ENCODE results near the gene DDX1. TPM values are rescaled to one million over a fixed set of nuclear protein-coding genes. Genes with fewer than 3 reads are reported as not detected.

The DDX1 gene
- total RNA-seq, 5 donors from 2014 or later (not counting 1 experiment from before 2014, with no cell fraction given) = 43.0 to 46.9 (median 45.8) TPM

DNA sequence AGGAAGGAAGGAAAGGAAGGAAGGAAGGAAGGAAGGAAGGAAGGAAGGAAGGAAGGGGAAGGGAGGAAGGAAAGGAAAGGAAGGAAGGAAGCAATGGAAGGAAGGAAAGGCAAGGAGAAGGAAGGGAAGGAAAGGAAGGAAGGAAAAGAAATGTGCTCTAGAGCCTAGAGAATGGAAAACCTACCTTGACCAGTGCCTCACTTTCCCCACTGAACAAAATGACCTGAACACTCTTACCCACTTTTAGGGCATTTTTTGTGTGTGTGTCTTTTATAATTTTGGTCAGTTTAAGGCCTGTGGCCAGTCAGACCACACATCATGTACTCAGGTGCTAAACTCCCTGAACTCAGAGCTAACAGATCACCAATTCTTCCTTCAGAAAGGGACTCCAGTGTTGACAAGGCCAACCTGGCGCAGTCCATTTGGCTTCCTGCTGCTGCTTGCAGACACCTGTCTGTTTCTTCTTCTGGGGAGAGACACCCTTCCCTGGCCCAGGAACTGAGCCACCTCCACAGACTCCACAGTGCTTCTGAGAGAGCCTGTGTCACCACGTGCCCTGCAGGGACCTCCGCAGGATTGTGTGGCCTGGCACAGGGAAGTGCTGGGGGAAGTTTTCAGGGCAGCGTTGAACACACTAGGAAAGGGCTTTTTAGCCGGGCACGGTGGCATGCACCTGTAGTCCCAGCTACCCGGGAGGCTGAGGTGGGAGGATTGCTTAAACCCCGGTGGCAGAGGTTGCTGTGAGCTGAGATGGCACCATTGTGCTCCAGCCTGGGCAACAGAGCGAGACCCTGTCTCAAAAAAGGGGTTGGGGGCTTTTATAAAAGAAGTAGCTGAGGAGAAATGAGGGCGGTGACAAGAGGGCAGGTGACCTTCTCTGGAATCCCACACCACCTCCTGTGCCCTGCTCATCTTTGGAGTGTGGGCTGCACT is 57.2 kb downstream of the DDX1 start:
- no peak for ATAC-seq (replicated peaks in 1 of 4)
- H3K36me3 ChIP-seq (ENCODE audit: control insufficient read depth in 2 of 2, extremely low read depth in 1 of 2, insufficient read depth in 1 of 2, low read length in 1 of 2) = no peaks in the 10 kb centered on the region
- Mint-ChIP-seq H3K9me3 (no peaks in the 10 kb centered on the region), H3K27me3 (peaks cover 0 to 1% of the 10 kb centered on the region in 2 donors), H3K4me3 (no peak overlapping the region), H3K4me1 (no peaks in the 10 kb centered on the region), H3K27ac (no peak overlapping the region), H3K36me3 (no peaks in the 10 kb centered on the region)
- H3K4me3 ChIP-seq (ENCODE audit: control insufficient read depth in 1 of 2, extremely low read depth in 1 of 2, low read length in 1 of 2) = no peak overlapping the region
- 93% methylated on average over 6 of the region's 10 CpGs for WGBS (ENCODE audit: insufficient coverage)
- CTCF ChIA-PET = no interaction called here
- no peak for DNase-seq
- POLR2A ChIA-PET = no interaction called here
- no peak overlapping the region for H3K27ac ChIP-seq (ENCODE audit: low read length)
- no peaks in the 10 kb centered on the region for H3K4me1 ChIP-seq (ENCODE audit: control insufficient read depth in 1 of 2, extremely low read depth in 1 of 2, insufficient read depth in 2 of 2, low read length in 2 of 2)
- peaks cover 0 to 7% of the 10 kb centered on the region in 2 experiments for H3K27me3 ChIP-seq (replicated peaks in 1 of 2; ENCODE audit: control insufficient read depth in 2 of 2, extremely low read depth in 1 of 2, insufficient read depth in 2 of 2, low read length in 1 of 2)
- H3K9me3 ChIP-seq = no peaks in the 10 kb centered on the region

DNA sequence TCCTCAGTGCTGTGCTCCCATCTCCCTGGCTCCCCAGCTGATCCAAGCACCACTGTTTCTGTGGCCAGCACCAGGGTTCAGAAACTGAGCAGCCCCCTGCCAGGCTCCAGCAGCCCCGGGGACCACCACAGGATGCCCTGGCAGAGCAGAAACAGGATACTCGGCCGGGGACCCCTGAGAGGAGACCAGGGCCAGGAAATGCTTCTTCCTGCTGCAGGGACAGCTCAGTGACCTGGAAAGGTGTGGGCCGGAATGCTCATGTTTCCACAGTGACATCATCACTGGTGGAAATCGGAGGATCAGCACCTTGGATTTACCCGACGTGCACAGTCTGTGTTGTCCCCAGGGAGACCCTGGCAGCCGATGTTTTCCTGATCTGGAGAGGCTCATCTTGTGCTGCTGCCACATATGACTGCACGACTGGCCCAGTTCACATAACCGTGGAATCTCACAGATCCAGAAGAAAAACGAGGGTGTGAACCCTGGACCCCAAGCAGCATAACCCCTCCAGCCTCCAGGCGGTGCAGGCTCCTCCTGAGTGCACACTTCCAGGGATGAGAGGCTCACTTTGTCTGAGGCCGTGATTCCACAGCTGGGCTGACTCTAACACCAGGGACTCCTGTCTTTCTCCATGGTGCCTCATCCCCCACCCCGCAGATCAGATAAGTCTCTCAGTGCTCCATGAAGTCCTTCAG is 58.0 kb downstream of the DDX1 start:
- H3K4me1 ChIP-seq (ENCODE audit: control insufficient read depth in 1 of 2, extremely low read depth in 1 of 2, insufficient read depth in 2 of 2, low read length in 2 of 2) = no peaks in the 10 kb centered on the region
- no peak for DNase-seq
- Mint-ChIP-seq H3K27me3 (peaks cover 0 to 1% of the 10 kb centered on the region in 2 donors), H3K27ac (no peak overlapping the region), H3K4me3 (no peak overlapping the region), H3K9me3 (no peaks in the 10 kb centered on the region), H3K4me1 (no peaks in the 10 kb centered on the region), H3K36me3 (no peaks in the 10 kb centered on the region)
- no peak overlapping the region for H3K27ac ChIP-seq (ENCODE audit: low read length)
- H3K36me3 ChIP-seq (ENCODE audit: control insufficient read depth in 2 of 2, extremely low read depth in 1 of 2, insufficient read depth in 1 of 2, low read length in 1 of 2) = no peaks in the 10 kb centered on the region
- H3K27me3 ChIP-seq (replicated peaks in 1 of 2; ENCODE audit: control insufficient read depth in 2 of 2, extremely low read depth in 1 of 2, insufficient read depth in 2 of 2, low read length in 1 of 2) = peaks cover 0 to 7% of the 10 kb centered on the region in 2 experiments
- H3K4me3 ChIP-seq (ENCODE audit: control insufficient read depth in 1 of 2, extremely low read depth in 1 of 2, low read length in 1 of 2) = no peak overlapping the region
- ChIA-PET CTCF (interaction anchor here in 1 of 2 donors (0.5 kb wide), 1 partner anchor 289 kb away, joined by 3 read pairs; no protein-coding TSS in a partner anchor), POLR2A (no interaction called here)
- WGBS (ENCODE audit: insufficient coverage) = 70% methylated on average over 13 of the region's 14 CpGs
- no peaks in the 10 kb centered on the region for H3K9me3 ChIP-seq
- no peak for ATAC-seq (replicated peaks in 1 of 4)

DNA sequence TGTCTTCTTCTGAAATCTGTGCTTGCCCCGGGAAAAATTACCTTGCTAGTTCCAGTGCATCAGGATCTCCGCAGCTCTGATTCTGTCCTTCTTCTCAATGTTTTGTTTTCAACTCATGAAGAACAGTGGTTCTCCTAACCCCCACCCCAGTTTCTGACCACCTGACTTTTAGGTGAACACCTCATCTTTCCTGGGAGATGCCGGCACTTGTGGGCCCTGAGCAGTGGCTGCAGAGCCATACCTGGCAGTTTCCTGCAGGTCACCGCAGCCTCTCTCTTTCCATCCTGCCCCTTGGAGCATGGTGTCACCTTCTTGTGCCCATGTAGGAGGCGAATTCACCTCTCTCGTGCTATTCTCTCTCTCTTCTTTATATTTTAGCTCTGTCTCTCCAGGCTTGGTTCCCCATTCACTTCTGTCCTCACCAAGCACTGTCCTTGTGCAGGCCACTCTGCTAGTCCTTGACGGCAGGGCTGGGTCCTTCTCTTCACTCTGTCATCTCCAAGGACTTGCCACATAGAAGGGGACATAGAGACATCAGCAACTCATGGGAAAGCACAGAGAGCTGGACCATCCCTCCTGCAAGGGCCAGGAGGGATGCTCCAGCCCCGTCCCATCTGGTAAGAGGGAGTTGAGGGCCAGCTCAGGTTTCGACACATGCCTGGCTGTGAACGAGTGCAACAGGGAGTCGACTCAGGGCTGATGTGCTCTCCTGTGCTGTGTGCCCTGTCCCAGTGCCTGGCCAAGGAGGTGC is 59.1 kb downstream of the DDX1 start:
- H3K4me3 Mint-ChIP-seq = no peak overlapping the region
- Histone ChIP-seq H3K4me3 (ENCODE audit: control insufficient read depth in 1 of 2, extremely low read depth in 1 of 2, low read length in 1 of 2) (no peak overlapping the region), H3K4me1 (ENCODE audit: control insufficient read depth in 1 of 2, extremely low read depth in 1 of 2, insufficient read depth in 2 of 2, low read length in 2 of 2) (no peaks in the 10 kb centered on the region), H3K9me3 (no peaks in the 10 kb centered on the region), H3K27ac (ENCODE audit: low read length) (no peak overlapping the region), H3K27me3 (replicated peaks in 1 of 2; ENCODE audit: control insufficient read depth in 2 of 2, extremely low read depth in 1 of 2, insufficient read depth in 2 of 2, low read length in 1 of 2) (peaks cover 0 to 3% of the 10 kb centered on the region in 2 experiments), H3K36me3 (ENCODE audit: control insufficient read depth in 2 of 2, extremely low read depth in 1 of 2, insufficient read depth in 1 of 2, low read length in 1 of 2) (no peaks in the 10 kb centered on the region)
- no peaks in the 10 kb centered on the region for H3K27me3 Mint-ChIP-seq
- no peak overlapping the region for H3K27ac Mint-ChIP-seq
- no peaks in the 10 kb centered on the region for H3K4me1 Mint-ChIP-seq
- DNase-seq (no peak), ATAC-seq (replicated peaks in 1 of 4) (no peak)
- WGBS (ENCODE audit: insufficient coverage) = 77% methylated on average over 10 of the region's 11 CpGs
- ChIA-PET POLR2A (no interaction called here), CTCF (interaction anchor here in 1 of 2 donors (0.6 to 0.7 kb wide), 2 partner anchors 27 to 1065 kb away, joined by 3 to 4 read pairs; no protein-coding TSS in a partner anchor)
- no peaks in the 10 kb centered on the region for H3K36me3 Mint-ChIP-seq
- no peaks in the 10 kb centered on the region for H3K9me3 Mint-ChIP-seq

DNA sequence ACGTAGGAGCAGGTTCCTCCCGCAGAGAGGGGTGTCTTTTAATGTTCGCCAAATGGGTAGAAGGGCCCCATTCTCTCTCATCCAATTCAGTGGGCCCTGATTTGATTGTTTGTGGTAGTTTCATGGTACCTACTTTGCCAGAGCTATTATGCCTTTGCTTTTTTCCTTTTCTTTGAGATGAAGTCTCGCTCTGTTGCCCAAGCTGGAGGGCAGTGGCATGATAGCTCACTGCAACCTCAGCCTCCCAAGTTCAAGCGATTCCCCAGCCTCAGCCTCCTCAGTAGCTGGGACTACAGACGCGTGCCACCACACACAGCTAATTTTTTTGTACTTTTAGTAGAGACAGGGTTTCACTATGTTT is 59.7 kb downstream of the DDX1 start:
- WGBS (ENCODE audit: insufficient coverage) = 60% methylated on average over 1 of the region's 7 CpGs

DNA sequence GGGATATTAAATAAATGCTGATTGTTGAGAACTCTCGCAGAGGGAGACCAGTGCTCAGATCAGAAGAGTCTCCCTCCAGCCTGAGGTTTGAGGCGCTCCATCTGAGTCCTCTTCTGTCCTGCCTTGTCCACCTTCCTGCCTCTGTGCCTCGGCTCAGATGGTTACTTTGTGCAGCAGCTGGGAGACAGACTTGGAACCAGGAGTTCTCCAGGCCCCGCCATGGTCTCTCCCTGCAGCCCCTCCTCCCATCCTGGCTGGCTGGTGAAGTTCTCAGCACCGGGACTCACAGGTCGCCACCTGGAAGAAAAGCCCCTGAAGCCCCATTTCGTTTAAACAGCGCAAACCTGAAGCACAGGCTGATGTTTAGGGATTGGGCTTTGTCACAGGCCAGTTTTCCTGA is 60.6 kb downstream of the DDX1 start:
- Histone ChIP-seq H3K27ac (ENCODE audit: low read length) (no peak overlapping the region), H3K9me3 (no peaks in the 10 kb centered on the region), H3K36me3 (ENCODE audit: control insufficient read depth in 2 of 2, extremely low read depth in 1 of 2, insufficient read depth in 1 of 2, low read length in 1 of 2) (no peaks in the 10 kb centered on the region), H3K4me3 (ENCODE audit: control insufficient read depth in 1 of 2, extremely low read depth in 1 of 2, low read length in 1 of 2) (no peak overlapping the region), H3K27me3 (replicated peaks in 1 of 2; ENCODE audit: control insufficient read depth in 2 of 2, extremely low read depth in 1 of 2, insufficient read depth in 2 of 2, low read length in 1 of 2) (no peaks in the 10 kb centered on the region), H3K4me1 (ENCODE audit: control insufficient read depth in 1 of 2, extremely low read depth in 1 of 2, insufficient read depth in 2 of 2, low read length in 2 of 2) (no peaks in the 10 kb centered on the region)
- no peaks in the 10 kb centered on the region for H3K9me3 Mint-ChIP-seq
- ATAC-seq (replicated peaks in 1 of 4) = no peak
- no peak for DNase-seq
- no peaks in the 10 kb centered on the region for H3K4me1 Mint-ChIP-seq
- H3K27ac Mint-ChIP-seq = no peak overlapping the region
- H3K36me3 Mint-ChIP-seq = no peaks in the 10 kb centered on the region
- no peak overlapping the region for H3K4me3 Mint-ChIP-seq
- CTCF ChIA-PET = interaction anchor here in 1 of 2 donors (0.7 kb wide), 1 partner anchor 935 kb away, joined by 3 read pairs; no protein-coding TSS in a partner anchor
- POLR2A ChIA-PET = interaction anchor here in 1 of 2 donors (0.7 kb wide), 1 partner anchor 966 kb away, joined by 3 read pairs; no protein-coding TSS in a partner anchor
- 82% methylated on average over 8 of the region's 8 CpGs for WGBS (ENCODE audit: insufficient coverage)
- H3K27me3 Mint-ChIP-seq = no peaks in the 10 kb centered on the region

More for the DNA sequence above, 59.7 kb downstream of the DDX1 start:
- ATAC-seq (replicated peaks in 1 of 4) (no peak), DNase-seq (no peak)
- no peaks in the 10 kb centered on the region for H3K9me3 ChIP-seq
- H3K27ac ChIP-seq (ENCODE audit: low read length) = no peak overlapping the region
- H3K4me3 ChIP-seq (ENCODE audit: control insufficient read depth in 1 of 2, extremely low read depth in 1 of 2, low read length in 1 of 2) = no peak overlapping the region
- ChIA-PET POLR2A (no interaction called here), CTCF (interaction anchor here in 1 of 2 donors (0.7 kb wide), 2 partner anchors 27 to 936 kb away, joined by 3 read pairs; no protein-coding TSS in a partner anchor)
- Mint-ChIP-seq H3K4me1 (no peaks in the 10 kb centered on the region), H3K27me3 (no peaks in the 10 kb centered on the region), H3K4me3 (no peak overlapping the region), H3K27ac (no peak overlapping the region), H3K36me3 (no peaks in the 10 kb centered on the region), H3K9me3 (no peaks in the 10 kb centered on the region)
- no peaks in the 10 kb centered on the region for H3K36me3 ChIP-seq (ENCODE audit: control insufficient read depth in 2 of 2, extremely low read depth in 1 of 2, insufficient read depth in 1 of 2, low read length in 1 of 2)
- no peaks in the 10 kb centered on the region for H3K4me1 ChIP-seq (ENCODE audit: control insufficient read depth in 1 of 2, extremely low read depth in 1 of 2, insufficient read depth in 2 of 2, low read length in 2 of 2)
- H3K27me3 ChIP-seq (replicated peaks in 1 of 2; ENCODE audit: control insufficient read depth in 2 of 2, extremely low read depth in 1 of 2, insufficient read depth in 2 of 2, low read length in 1 of 2) = no peaks in the 10 kb centered on the region

DNA sequence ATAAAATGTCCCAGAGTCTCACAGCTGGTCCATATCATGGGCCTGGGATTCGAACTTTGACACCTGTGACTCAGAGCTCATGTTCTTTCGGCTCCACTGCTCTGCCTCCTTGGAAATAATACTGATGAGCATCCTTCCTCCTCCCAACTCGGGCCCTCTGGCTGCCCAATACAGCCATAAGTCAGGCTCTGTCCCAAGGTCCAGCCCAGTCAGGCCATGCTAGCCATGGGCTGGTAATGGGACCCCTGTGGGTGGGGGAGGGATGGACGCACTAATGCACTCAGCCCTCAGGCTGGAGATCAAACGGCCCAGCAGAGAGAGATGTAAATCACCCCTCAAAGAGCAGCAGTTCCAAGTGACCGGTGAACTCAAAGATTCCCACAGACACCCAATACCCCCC is 61.1 kb downstream of the DDX1 start:
- Mint-ChIP-seq H3K4me3 (no peak overlapping the region), H3K27me3 (no peaks in the 10 kb centered on the region), H3K9me3 (no peaks in the 10 kb centered on the region), H3K27ac (no peak overlapping the region), H3K36me3 (no peaks in the 10 kb centered on the region), H3K4me1 (no peaks in the 10 kb centered on the region)
- 66% methylated on average over 2 of the region's 6 CpGs for WGBS (ENCODE audit: insufficient coverage)
- CTCF ChIA-PET = no interaction called here
- DNase-seq (no peak), ATAC-seq (replicated peaks in 1 of 4) (no peak)
- Histone ChIP-seq H3K9me3 (no peaks in the 10 kb centered on the region), H3K27ac (ENCODE audit: low read length) (no peak overlapping the region), H3K4me1 (ENCODE audit: control insufficient read depth in 1 of 2, extremely low read depth in 1 of 2, insufficient read depth in 2 of 2, low read length in 2 of 2) (no peaks in the 10 kb centered on the region), H3K27me3 (replicated peaks in 1 of 2; ENCODE audit: control insufficient read depth in 2 of 2, extremely low read depth in 1 of 2, insufficient read depth in 2 of 2, low read length in 1 of 2) (no peaks in the 10 kb centered on the region), H3K36me3 (ENCODE audit: control insufficient read depth in 2 of 2, extremely low read depth in 1 of 2, insufficient read depth in 1 of 2, low read length in 1 of 2) (no peaks in the 10 kb centered on the region), H3K4me3 (ENCODE audit: control insufficient read depth in 1 of 2, extremely low read depth in 1 of 2, low read length in 1 of 2) (no peak overlapping the region)
- POLR2A ChIA-PET = no interaction called here
